DOHH2 (cell line): Measurements from ENCODE around the gene IFIH1.

Experiments used
- CTCF ChIP-seq: fragments of 200-600 bp; sonication (generic); IDR thresholded peaks from one replicate; pipeline ENCODE4 v1.5.1; 2014; ENCODE audit warnings: antibody characterized with exemption, mild to moderate bottlenecking, low read depth, low read length; ENCODE audit not compliant: poor library complexity, severe bottlenecking
- EZH2phosphoT487 ChIP-seq: fragments of 200-600 bp; sonication (generic); IDR thresholded peaks from 2 replicates; pipeline ENCODE4 v1.6.1; 2017; ENCODE audit warnings: borderline replicate concordance, mild to moderate bottlenecking, antibody characterized with exemption, low read length, moderate library complexity, mixed read lengths

DNA sequence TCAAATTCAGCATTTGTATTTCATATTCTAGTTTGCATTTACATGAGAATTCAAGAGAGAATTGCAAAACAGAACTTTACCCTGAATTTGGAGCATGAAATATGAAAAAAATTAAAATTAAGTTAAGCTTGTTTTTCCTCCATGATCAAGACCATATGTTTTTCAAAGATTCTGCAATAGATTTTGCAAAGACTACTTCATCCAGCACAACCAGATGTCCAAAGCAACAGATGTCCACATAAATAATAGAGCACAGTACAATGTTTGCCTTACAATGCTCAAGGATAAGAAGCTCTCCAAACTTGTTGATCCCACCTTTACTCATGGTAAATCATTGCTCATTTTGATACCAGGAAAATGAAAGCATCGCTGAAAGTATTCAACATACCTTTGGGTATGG is 100.9 kb downstream of the IFIH1 start:
- TF ChIP-seq CTCF (no peak), EZH2phosphoT487 (no peak)
